Measurements from ENCODE around the gene MILR1. TPM values are rescaled to one million over a fixed set of nuclear protein-coding genes. Genes with fewer than 3 reads are reported as not detected.

MILR1 gene
- total RNA-seq, 2 experiments from 2014 or later = 1.3 to 2.3 TPM

DNA sequence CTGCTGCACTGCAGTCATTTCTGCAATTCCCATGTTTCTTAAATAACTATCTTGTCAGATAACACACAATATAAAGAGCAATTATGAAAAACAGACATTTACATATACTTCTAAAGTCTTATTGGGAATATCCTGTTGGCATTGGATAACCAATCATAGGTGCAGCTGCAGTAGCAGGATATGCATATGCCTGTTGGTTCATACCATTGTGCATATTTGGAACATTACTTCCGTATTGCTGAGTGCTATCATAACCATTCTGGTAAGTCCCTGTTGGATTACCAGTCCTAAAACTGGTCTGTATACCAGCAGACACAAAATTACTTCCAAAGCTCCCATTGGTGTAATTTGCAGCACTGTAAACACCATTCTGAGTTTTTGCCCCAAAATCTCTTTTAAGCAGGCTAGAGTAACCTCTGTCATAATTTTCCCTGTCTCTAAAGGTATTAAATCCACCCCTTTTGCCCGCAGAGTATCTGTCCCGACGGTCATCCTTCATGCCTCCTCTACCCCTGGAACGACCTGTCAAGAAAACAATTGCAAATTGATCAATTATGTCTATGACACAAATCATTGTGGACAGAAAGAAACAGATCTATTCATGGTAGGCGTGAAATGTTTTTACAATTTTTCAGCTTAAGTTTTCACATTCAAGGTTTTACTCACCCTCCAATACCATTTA is 51.0 kb downstream of the MILR1 start:
- ATAC-seq (no peak), DNase-seq (no peak)
- Mint-ChIP-seq H3K27ac (peak overlapping the region; percentile 75), H3K27me3 (no peaks in the 10 kb centered on the region), H3K9me3 (no peaks in the 10 kb centered on the region), H3K36me3 (ENCODE audit: low read depth) (peaks cover 89% of the 10 kb centered on the region), H3K4me1 (ENCODE audit: low read depth) (peaks cover 70% of the 10 kb centered on the region), H3K4me3 (peak overlapping the region; percentile 2)
- ChIA-PET POLR2A (interaction anchor here (0.6 to 4.4 kb wide), 6 partner anchors 9 to 162 kb away, joined by 3 to 24 read pairs (median 4); partner anchors contain the start of gene SMURF2), CTCF (interaction anchor here (0.6 to 7.0 kb wide), 3 partner anchors 9 to 105 kb away, joined by 3 to 56 read pairs (median 5); no protein-coding TSS in a partner anchor)
- TF ChIP-seq, protein P1, sequence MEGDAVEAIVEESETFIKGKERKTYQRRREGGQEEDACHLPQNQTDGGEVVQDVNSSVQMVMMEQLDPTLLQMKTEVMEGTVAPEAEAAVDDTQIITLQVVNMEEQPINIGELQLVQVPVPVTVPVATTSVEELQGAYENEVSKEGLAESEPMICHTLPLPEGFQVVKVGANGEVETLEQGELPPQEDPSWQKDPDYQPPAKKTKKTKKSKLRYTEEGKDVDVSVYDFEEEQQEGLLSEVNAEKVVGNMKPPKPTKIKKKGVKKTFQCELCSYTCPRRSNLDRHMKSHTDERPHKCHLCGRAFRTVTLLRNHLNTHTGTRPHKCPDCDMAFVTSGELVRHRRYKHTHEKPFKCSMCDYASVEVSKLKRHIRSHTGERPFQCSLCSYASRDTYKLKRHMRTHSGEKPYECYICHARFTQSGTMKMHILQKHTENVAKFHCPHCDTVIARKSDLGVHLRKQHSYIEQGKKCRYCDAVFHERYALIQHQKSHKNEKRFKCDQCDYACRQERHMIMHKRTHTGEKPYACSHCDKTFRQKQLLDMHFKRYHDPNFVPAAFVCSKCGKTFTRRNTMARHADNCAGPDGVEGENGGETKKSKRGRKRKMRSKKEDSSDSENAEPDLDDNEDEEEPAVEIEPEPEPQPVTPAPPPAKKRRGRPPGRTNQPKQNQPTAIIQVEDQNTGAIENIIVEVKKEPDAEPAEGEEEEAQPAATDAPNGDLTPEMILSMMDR (IDR thresholded peaks at IDR 0.05) = no peak
- intact Hi-C loops (cut with micrococcal nuclease) = no loop called here

DNA sequence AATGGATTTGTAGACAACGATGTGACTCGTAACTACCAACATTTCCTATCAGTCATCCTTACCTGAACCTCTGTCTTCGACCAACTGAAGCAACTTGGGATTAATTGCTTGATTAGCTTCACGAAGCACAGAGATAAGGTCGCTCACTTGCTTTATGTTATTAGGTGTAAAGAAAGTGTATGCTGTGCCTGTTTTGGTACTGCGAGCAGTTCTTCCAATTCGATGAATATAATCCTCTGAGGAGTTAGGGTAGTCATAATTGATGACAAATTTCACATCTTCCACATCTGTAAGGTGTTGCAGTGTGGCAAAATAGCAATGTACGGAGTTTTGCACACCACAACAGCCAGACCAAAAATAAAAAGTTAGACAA is 51.6 kb downstream of the MILR1 start:
- no peak for ATAC-seq
- Mint-ChIP-seq H3K36me3 (ENCODE audit: low read depth) (peaks cover 93% of the 10 kb centered on the region), H3K4me1 (ENCODE audit: low read depth) (peaks cover 71% of the 10 kb centered on the region), H3K9me3 (no peaks in the 10 kb centered on the region), H3K4me3 (peak overlapping the region; percentile 2), H3K27me3 (no peaks in the 10 kb centered on the region), H3K27ac (peak overlapping the region; percentile 75)
- TF ChIP-seq, protein P1 (IDR thresholded peaks at IDR 0.05) = no peak
- CTCF ChIA-PET = interaction anchor here (1.1 to 7.0 kb wide), 3 partner anchors 10 to 149 kb away, joined by 3 to 56 read pairs (median 5); no protein-coding TSS in a partner anchor
- intact Hi-C loops (cut with micrococcal nuclease) = no loop called here
- POLR2A ChIA-PET = interaction anchor here (0.6 to 4.4 kb wide), 4 partner anchors 10 to 162 kb away, joined by 3 to 24 read pairs (median 4); partner anchors contain the start of gene SMURF2
- no peak for DNase-seq

DNA sequence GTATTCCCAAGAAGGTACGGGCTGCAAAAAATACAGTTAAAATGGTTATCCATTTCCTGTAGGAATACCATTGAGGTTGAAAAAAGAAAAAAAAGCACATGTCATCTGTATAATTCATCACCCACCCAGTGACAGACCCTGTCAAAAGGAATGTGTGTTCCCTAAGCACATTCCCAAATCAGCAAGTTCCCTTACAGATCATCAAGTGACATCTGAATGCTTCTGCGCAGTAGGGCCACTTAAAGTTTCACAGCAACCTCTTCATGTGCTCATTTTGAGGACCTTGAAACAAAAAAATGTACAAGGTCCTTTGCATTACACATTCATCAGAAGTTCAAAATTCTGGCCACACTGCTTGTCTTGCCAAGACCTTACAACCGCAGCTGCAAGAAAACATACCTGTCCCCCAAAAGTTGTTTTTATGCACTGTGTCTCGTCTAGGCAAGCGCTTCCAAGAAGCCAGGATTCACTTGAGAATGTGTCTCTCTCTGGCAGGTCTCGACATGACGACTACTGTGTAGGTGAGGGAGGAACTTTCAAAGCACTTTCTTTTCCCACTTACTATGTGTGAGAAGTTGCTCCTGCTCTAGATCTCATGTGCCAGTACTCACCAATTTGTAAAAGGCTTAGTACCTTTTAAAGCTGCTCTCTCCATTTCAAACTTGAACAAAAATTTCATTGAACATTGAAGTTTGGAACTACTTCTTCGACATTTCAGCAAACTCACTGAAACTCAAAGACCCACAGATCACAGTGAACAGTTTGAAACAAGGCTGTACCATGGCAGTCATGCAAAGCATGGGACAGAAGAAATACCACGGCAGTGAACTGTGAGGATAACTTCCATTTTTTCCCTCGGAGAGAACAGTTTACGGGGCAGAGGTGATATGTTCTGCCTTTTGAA is 52.2 kb downstream of the MILR1 start:
- Mint-ChIP-seq H3K4me3 (peak overlapping the region; percentile 11), H3K27ac (peak overlapping the region; percentile 75), H3K9me3 (no peaks in the 10 kb centered on the region), H3K36me3 (ENCODE audit: low read depth) (peaks cover 94% of the 10 kb centered on the region), H3K4me1 (ENCODE audit: low read depth) (peaks cover 69% of the 10 kb centered on the region), H3K27me3 (no peaks in the 10 kb centered on the region)
- ChIA-PET CTCF (interaction anchor here (1.1 to 7.0 kb wide), 6 partner anchors 9 to 148 kb away, joined by 3 to 56 read pairs (median 4); no protein-coding TSS in a partner anchor), POLR2A (interaction anchor here (0.9 to 4.4 kb wide), 6 partner anchors 9 to 161 kb away, joined by 3 to 24 read pairs (median 4); partner anchors contain the start of gene SMURF2)
- DNase-seq = no peak
- TF ChIP-seq, protein P1 (IDR thresholded peaks at IDR 0.05) = no peak
- ATAC-seq = no peak
- intact Hi-C loops (cut with micrococcal nuclease) = no loop called here

DNA sequence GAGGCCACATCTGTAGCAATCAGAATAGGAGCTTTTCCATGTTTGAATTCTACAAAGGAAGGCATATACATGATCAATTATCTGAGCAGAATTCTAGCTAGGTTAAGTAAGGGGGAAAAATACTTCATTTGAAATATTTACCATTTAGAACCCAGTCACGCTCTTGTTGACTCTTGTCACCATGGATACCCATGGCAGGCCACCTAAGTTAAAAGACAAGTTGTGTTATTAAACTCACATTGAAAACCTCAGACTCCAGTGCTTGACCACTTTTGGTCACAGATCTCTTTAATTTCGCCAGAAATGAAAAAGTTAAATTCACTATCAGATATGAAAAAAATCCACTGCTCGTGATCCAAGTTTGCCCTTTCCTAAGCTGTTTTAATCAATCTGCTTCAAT is 53.1 kb downstream of the MILR1 start:
- Mint-ChIP-seq H3K27ac (peak overlapping the region; percentile 75), H3K36me3 (ENCODE audit: low read depth) (peaks cover 88% of the 10 kb centered on the region), H3K9me3 (no peaks in the 10 kb centered on the region), H3K4me3 (peak overlapping the region; percentile 0), H3K4me1 (ENCODE audit: low read depth) (peaks cover 69% of the 10 kb centered on the region), H3K27me3 (no peaks in the 10 kb centered on the region)
- intact Hi-C loops (cut with micrococcal nuclease) = no loop called here
- no peak for ATAC-seq
- ChIA-PET POLR2A (interaction anchor here (0.6 to 1.5 kb wide), 8 partner anchors 8 to 487 kb away, joined by 3 to 6 read pairs (median 4); no protein-coding TSS in a partner anchor), CTCF (interaction anchor here (1.3 to 3.6 kb wide), 3 partner anchors 10 to 83 kb away, joined by 4 to 29 read pairs (median 4); no protein-coding TSS in a partner anchor)
- no peak for DNase-seq
- TF ChIP-seq, protein P1 (IDR thresholded peaks at IDR 0.05) = no peak
